ENCODE data around the gene TBCCD1. TPM values are rescaled to one million over a fixed set of nuclear protein-coding genes. Genes with fewer than 3 reads are reported as not detected.

Gene TBCCD1
- total and polyA plus RNA-seq, 2 of the 8 experiments (the other 6 are each of a cell fraction or from before 2014, with no cell fraction given), result 11.3 to 13.9 TPM

GRCh38 chr3:186536883-186537844 lies 30.0 kb downstream of the TBCCD1 start (continued):
- TF ChIP-seq KDM5A (IDR thresholded peaks at IDR 0.05; ENCODE audit: low read length) (no peak), CREB1 (IDR thresholded peaks at IDR 0.05) (no peak), TEAD4 (IDR thresholded peaks at IDR 0.05; ENCODE audit: low read depth, low read length) (no peak), POLR2A (IDR thresholded peaks at IDR 0.05; ENCODE audit: control extremely low read depth in 1 of 2, low read depth in 2 of 2, low read length in 2 of 2) (no peak), FOSL1 (IDR thresholded peaks at IDR 0.05; ENCODE audit: insufficient read depth, low read depth, low read length) (no peak), NANOG (IDR thresholded peaks at IDR 0.05; ENCODE audit: insufficient read depth, low read depth, low read length, poor library complexity, severe bottlenecking) (no peak), CTBP2 (IDR thresholded peaks at IDR 0.05; ENCODE audit: borderline replicate concordance, insufficient read depth, insufficient read length, low read length) (no peak)
